NCI-H187 treated with DMSO at 0.1 percent for 48 hours (cell line): Measurements from ENCODE around the gene TRIM52.

Experiments used
- DNase-seq: peaks from one replicate; lab custom pipeline; 2025; lab: John Stamatoyannopoulos, UW

Gene TRIM52

DNA sequence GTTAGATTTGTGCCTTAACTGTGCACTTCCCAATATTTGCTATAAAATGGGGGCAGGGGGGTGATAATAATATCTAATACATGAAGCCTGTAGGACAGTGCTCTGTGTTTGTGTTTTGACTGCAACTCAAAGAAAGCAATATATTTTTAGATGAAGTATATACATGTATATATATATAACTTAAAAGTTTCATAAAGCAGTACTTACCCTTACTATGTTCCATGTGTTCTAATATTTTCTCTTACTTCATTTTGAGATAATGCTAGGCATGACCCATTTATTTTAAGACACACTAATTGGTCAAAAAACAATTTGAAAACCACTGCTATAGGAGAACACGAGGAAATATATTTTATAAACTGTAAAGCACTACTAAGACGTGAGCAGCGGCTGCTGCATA lies 2.4 kb downstream of the TRIM52 start:
- no peak for DNase-seq

DNA sequence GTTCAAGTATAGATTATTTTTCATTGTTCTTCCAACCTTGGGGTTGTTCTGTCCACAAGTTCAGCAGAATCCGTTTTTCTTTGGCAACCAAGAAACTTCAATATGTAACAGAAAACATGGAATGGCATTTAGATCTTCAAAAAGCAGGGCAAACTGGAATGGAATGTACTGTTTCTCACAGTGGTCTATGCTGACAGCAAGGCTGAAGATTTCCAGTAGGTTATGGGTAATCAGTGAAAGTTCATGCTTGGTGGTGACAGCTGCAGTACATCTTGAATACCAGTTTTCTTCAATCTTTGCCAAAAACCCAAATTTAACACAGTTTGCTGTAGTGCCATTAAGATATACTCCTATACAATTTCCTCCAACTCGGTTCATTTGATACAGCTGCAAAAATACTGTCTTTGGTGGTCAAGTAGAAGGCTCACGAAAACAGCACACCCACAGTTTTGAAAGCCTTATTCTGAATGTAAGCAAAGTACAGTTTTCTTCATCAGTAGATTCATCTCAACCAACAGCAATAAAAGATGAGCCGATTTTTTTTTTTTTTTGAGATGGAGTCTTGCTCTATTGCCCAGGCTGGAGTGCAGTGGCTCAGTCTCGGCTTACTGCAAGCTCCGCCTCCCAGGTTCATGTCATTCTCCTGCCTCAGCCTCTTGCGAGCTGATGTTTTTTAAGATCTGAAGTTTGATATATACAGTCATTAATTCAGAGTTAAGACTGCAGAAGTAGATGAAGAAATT lies 4.9 kb downstream of the TRIM52 start:
- DNase-seq, result no peak

DNA sequence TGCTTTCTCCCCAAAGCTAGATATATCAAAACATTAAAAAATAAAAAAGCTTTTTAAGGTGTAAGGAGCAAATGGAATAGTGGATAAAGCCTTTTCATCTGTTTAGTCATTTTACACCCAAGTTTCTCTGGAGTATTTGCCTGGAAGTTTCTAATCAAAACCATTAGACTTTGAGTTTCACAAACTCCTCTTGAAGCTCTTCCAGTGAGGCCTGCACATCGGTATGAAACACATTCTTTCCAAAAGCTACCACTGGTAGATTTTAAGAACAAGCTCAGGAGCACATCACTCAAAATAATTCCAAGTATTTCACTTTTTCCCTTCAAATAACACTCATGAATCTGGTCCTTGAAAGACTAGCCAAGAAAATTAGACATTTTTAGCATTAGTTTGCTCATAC lies 5.7 kb downstream of the TRIM52 start:
- DNase-seq, result no peak

DNA sequence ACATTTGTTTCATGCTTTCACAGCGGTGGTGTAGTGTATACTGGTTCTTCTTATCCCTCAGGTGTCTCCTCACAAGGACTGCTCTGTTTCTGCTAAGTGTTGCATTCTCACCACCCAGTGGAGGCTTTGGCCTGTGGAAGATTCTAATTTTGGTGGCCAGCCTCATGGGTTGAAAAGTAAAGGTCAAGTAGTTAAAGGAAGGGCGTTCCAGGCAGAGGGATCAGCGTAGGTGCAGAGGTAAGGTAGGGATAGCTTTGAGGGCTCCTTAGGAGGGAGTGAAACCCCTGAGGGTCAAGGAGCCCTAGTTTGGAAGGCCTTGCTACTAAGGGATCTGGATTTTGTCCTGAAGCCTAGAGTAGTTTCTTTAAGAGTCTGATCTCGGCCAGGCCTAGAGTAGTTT lies 12.7 kb downstream of the TRIM52 start:
- DNase-seq, result no peak

DNA sequence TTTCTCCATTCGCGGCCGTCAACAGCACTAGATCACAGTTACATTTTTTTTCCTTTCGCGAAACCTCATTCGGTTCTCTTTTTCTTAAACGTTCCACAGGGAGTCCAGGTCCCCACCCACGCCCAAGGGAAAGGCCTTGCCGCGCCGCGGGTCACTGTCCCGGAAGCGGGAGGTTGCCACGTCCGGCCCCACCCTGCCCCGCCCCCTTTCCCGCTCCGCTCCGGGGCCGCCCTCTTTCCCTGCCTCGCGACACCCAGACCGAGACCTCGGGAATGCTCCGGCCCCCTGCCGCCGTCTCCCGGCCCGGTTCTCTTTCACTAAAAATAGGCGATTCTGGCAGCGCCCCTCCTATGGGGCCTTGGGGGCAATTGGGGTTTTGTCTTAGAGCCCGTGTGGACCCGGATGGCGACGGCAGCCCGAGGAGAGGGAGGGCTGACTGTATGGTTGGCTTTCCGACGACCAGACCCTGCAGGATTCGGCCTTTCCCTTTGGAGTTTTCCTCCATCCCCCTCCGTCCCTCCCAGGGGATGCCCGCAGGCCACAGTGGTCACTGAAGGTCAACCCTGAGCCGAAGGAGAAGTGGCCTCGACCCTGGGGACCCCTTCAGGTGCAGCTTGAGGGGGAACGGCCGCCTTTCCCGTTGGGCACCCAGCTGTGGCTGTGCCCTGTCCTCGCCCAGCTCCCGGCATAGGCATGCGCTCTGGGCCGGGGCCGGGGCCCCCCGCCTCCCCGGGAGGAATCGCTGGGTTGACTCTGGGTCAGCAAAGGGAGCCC lies 14.5 kb downstream of the TRIM52 start:
- no peak for DNase-seq

DNA sequence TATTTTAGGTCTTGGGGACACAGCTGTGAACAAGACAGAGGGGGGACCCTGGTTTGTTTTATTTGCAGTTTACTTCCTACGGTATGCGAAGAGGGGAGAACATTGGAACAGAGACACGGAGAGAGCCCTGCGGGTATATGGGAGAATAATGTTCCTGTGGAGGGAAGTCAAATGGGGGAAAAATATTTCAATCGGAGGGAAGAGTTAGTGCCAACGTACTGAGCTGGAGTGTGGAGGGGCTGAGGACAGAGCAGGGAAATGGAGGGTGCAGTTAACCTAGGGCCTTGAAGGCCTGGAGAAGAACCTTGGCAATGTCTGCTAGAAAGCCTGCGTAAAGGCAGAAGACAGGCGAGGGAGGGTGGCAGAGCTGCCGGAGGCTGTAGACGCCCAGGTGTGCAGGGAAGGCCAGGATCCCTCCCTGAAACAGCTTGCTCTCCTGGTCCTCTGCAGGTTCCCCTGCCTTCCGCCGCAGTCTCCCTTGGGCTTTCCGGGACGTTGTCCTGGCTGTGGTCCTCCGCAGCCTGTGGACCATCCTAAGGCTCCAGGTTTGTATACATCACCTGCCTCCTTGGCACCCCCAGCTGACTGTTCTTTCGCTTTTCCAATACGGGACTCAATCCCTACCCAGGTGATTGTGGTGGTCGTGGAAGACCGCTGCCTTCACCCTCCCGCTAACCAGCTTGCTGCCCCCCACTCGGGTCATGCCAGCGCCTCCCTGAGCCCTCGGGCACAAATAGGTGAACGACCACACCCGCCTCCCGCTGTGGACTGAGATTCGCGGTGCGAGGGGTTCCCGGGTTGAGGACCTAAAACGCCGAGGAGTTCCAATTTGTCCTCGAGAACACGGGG lies 15.3 kb downstream of the TRIM52 start:
- no peak for DNase-seq

DNA sequence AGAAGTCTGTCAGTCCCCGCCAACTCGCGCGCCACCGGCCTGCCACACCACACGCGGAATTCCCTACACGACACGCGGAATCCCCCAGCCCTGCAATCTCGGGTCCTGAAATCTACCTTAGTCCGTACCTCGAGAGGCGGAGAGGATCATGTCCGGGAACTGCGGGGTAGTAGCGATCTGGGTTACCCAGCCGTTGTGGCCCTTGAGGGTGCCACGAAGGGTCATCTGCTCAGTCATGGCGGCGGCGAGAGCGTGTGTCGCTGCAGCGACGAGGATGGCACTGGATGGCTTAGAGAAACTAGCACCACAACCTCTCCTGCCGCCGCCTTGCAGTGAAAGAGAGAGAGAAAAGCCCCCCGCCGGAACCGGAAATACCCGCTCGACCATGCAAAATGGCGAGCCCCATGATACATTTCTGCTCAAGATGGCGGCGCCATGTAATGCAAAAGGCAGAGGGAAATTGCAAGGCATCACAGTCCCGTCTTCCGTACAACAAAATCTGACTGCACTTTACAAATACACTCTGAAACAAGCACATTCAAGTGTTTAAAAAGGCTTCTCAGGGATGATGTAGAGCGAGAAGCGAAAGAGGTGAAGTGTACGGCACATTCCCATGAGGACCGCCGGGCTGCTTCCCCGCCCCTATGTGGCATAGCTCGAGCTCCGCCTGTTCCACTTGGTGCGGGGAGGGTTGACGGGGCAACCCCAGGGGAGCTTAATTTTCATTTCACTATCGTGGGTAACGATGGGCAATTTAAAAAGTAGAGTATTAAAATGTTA lies 17.2 kb downstream of the TRIM52 start, which contains the start of gene RACK1:
Gene RACK1, minus strand, starts transcription at position 343 of the 780 bp plus-strand sequence. Its CDS starts 106 bp downstream, at position 237.
- DNase-seq, result no peak

DNA sequence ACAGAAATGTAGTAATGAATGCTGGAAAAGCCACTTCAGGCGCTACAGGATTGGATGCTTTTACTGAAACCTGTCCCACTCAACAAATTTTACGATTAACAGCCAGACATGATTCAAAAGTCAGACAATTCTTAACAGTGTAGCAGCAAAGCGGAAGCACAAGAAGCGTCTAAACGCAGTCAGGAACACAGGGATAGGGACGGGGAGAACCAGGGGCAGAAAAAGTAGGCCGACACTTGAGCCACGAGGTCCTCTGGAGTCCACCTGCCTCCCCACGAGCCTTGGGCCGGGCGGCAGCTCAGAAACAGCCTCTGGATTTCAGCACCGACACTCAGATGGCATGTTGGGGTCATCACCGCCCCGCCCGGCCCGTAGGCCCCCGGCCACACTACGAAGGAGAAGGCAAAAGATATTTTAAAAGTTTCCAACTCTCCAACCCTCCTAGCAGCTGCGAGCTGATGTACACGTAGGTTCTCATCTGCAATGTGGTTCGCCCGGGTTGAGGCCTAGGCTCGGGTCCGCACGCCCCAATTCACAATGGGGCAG lies 17.9 kb downstream of the TRIM52 start:
- DNase-seq, result no peak

DNA sequence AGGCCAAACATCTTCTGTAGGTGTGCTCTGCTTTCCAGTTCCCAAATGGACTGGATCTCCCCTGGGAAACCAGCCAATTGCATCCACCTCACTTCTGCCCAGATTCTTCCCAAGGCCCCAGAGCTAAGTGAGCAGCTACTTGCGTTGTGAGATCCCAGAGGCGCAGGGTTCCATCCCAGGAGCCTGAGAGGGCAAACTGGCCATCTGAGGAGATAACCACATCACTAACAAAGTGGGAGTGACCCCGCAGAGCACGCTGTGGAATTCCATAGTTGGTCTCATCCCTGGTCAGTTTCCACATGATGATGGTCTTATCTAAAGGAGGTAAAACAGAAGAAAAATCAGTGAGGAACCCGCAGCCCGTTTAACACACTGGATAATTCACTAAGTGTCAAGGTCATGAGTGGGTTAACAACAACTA lies 18.9 kb downstream of the TRIM52 start:
- DNase-seq, result no peak

DNA sequence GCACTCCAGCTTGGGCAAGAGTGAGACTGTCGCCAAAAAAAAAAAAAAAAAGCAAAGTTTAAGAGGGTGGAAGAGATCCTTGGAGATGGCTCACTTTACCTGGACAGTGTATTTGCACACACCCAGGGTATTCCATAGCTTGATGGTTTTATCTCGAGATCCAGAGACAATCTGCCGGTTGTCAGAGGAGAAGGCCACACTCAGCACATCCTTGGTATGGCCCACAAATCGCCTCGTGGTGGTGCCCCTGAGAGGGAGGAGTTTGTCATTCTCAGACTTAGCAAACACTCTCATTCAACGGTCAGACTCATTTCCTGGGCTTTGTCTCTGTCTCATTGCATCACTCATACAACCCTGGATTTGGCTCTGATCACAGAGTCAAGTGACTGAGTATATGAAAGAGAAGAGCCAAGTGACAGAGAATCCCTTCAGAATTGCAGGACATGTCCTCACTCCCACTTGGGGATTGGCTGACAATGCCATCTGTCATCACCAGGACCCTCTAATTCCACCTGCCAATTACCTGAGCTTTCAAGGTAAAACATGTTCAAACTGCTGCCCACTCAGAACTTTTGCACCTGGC lies 19.5 kb downstream of the TRIM52 start:
- no peak for DNase-seq

DNA sequence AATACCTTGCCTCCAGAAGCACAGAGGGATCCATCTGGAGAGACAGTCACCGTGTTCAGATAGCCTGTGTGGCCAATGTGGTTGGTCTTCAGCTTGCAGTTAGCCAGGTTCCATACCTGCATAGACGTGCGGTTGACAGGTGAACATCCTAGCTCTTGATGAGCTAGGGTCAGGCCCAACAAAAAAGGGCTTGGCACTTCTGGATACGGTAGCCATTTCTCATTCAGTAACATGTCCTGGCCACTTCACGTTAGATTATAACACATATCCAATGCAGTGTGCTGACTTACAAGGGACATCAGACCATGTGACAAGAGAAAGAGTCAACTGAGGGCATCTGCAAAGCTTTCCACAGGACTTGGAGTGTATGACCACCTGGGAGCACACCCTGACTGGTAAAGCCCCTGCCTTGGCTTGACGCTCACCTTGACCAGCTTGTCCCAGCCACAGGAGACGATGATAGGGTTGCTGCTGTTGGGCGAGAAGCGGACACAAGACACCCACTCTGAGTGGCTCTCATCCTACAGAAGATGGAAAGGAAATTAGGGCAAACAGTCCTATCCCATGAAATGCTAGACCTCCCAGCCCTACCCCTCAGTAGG lies 21.8 kb downstream of the TRIM52 start:
- no peak for DNase-seq

DNA sequence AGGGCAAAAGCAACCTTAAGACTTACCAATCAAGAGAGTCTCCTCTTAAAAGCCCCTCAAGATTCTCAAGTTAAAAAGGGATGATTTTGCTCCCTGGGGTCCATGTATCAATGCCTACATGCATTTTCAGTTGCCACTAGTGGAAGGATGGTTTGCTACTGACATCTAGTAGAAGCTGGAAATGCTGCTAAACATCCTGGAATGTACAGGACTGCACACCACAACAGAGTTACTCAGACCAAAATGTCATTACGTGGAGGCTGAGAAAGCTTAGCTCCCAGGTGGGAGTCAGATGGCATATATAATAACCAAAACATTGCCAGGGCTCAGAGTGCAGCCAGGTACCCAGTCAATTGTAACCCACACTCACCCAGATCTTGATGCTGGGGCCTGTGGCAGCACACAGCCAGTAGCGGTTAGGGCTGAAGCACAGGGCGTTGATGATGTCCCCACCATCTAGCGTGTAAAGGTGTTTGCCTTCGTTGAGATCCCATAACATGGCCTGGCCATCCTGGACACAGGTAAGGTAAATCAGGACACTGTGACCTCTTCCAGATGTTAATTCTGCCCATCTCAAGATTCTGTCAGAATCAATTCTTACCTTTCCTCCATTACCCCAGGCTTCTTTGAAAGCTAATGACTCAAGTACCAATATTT lies 23.1 kb downstream of the TRIM52 start:
- DNase-seq, result no peak

DNA sequence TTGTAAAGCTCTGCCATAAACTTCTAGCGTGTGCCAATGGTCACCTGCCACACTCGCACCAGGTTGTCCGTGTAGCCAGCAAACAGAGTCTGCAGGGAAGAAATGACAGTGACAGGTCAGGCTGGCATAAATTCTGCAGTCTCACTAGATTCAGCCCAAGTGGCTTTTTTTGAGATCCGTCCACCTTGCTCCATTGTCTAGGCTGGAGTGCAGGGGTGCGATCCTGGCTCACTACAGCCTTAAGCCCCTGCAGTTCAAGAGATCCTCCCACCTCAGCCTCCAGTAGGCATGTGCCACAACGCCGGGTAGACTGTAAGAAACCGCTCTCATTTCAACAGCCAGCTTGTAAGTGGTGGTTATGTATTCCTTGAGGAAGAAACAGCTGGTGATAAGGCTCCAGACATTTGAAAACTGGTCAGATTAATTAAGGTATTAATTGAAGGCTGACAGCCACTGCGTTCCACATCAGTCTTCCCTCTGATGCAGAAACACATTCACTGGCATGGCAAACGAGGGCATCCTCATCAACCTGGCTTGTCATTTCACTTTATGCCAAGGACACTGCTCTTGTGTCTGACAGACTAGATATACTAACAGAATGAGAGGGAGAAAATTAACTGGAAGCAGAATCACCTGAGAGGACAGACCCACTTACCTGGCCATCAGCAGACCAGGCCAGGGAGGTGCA lies 23.8 kb downstream of the TRIM52 start:
- DNase-seq, result no peak

DNA sequence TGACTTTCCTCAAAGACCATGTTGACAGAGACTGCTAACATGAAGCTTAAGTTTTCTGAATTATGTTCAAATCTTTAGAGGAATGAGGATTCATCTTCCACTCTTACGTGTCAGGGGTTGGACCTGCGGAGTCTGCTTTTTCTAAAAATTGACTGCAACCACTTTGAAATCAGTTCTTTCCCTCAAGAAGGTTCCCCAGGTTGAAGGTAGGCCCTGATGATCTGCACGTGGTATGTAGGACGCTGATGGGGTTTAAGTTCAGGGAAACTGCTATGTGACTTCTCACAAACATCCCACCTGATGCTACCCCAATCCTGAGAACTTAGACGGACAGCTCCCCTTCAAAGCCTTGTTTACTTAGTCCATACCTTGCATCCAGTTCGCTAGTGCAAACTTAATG lies 24.5 kb downstream of the TRIM52 start:
- DNase-seq, result no peak

DNA sequence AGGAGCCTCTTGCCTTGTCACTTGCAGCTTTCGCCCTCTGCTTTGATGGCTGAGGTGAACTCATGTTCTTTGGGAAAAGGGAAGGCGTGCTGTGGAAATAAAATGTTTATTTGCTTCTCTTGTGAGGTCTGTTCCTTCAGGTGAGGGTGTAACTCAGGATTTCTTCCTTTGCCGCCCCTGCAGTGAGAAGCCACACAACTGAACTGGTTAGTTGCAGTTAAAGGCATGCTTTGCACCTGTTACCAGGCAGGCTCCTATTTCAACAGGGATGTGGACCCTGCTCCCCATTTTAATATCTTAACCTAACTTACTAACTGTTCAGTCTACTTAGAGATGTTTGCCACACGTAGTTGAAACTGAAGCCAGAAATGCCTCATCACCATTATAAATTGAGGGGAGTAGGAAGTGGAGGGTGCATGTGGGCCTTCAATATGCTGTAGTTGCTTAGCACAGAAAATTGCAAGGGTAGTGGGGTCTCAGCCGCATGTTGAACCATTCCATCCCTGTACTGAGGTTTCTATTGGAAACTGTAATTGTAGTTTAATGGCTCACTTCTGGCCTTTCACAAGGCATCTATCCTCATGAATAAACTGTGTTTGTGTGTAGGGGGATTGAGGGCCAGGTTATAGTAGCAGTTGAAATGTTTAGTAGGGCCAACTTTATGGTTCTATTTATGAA lies 25.1 kb downstream of the TRIM52 start:
- DNase-seq, result no peak

DNA sequence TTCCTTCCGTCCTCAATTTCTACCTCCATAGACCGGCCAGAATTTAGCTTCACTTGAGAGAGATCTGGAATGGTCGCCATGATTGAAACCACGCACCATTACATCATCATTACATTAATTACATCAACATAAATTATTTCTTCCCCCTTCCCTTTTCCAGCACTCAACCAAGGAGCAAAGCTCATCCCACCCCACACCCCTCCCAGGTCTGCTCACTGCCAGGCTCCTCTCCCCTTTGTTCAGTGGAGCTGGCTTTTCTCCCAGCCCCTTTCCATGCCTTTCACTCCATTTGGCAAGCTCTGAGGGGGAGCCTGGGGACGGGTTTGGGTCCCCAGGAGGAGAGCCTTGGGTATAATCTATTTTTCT lies 25.6 kb downstream of the TRIM52 start:
- DNase-seq, result no peak

DNA sequence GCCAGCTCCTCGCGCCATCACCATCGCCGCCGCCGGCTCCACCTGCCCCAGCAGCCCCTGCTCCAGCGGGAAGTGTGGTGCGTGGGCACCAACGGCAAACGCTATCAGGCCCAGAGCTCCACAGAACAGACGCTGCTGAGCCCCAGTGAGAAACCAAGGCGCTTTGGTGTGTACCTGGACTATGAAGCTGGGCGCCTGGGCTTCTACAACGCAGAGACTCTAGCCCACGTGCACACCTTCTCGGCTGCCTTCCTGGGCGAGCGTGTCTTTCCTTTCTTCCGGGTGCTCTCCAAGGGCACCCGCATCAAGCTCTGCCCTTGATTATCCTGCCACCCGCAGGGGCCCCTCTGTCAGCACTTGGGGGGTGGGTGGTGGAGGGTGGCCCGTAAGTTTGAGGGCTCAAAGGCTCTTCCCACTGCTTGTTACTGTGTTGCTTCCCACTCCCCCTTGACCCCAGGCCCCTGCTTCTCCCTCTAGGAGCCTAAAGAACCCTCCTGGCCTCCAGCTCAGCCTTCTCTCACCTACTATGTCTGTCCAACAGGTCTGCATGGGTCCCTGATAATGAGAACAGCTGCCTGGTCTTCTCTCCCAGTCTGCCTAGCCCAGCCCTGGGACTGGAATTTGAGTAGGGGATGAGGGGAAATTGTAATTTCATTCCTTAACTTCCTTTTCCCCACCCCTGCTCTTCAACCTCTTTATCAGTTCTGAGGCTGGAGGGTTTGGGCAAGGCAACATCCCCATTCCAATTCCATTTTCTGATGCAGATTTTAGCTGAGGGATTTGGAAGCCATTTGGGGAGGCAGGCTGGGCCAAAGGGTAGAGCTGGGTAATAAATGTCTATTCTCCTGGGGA lies 26.3 kb downstream of the TRIM52 start:
- no peak for DNase-seq
